Measurements from ENCODE around the gene SCO1.
A peak's percentile ranks its signal among the peaks of the same experiment; 100 is the strongest.

Gene SCO1

DNA sequence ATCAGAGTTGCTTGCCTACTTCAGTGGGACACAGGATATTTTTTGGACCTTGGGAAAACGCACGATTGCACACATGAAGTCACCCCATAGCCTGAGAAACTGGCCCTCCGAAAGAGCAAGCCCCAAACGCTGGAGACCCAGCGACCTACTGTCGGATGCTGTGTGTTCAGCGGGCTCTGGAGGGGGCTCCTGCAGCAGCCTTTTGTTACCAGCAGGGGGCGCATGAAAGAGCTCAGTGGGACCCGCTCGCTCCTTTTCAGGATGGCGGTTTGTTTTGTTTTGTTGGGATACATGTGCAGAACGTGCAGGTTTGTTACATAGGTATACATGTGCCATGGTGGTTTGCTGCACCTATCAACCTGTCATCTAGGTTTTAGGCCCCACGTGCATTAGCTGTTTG lies 68.6 kb downstream of the SCO1 start:
- H3K4me3 ChIP-seq (ENCODE audit: low read depth, low read length) = no peak overlapping the region
- DNase-seq (ENCODE audit: low read depth) = no peak
- TF ChIP-seq, protein P1, sequence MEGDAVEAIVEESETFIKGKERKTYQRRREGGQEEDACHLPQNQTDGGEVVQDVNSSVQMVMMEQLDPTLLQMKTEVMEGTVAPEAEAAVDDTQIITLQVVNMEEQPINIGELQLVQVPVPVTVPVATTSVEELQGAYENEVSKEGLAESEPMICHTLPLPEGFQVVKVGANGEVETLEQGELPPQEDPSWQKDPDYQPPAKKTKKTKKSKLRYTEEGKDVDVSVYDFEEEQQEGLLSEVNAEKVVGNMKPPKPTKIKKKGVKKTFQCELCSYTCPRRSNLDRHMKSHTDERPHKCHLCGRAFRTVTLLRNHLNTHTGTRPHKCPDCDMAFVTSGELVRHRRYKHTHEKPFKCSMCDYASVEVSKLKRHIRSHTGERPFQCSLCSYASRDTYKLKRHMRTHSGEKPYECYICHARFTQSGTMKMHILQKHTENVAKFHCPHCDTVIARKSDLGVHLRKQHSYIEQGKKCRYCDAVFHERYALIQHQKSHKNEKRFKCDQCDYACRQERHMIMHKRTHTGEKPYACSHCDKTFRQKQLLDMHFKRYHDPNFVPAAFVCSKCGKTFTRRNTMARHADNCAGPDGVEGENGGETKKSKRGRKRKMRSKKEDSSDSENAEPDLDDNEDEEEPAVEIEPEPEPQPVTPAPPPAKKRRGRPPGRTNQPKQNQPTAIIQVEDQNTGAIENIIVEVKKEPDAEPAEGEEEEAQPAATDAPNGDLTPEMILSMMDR (IDR thresholded peaks at IDR 0.05; ENCODE audit: insufficient read depth, low read depth, low read length, missing control alignments) = peak; percentile 29

DNA sequence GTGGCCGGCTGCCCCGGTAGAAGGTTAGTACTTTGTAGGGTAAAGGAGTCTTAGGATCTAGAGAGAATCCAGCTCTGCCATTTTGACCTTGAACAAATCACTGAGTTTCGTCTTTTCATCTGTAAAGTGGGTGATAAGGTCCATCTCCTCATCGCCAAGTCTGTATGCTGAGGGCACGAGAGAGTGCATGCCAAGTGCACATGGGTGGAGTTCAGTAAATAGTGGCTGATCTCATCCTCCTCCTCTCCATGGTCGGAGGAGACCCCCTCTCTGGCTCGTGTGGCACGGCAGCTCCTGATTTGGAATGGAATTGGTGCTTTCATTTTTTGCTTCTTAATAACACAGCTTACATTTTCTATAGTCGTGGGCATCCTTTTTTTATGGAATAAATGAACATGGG lies 70.9 kb downstream of the SCO1 start:
- no peak for DNase-seq (ENCODE audit: low read depth)
- TF ChIP-seq, protein P1 (IDR thresholded peaks at IDR 0.05; ENCODE audit: insufficient read depth, low read depth, low read length, missing control alignments) = no peak
- H3K4me3 ChIP-seq (ENCODE audit: low read depth, low read length) = no peak overlapping the region

DNA sequence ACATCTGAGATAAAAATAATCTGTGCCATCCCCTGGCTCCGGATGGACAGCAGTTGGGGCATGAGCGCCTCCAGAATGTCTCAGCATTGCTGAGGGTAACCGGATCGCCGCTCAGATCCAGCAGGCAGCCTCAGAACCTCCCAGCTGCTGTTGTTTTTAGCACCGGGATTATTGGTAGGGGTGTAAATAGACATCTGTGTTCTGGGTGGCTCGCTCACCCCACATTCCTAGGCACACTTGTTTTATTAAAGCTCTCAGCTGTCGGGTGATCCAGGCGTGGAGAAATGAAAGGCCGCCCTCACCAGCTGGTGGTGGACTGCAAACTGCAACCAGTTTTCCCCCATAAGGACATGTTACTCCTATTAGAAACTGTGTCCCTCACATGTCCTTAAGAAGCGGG lies 72.4 kb downstream of the SCO1 start:
- no peak overlapping the region for H3K4me3 ChIP-seq (ENCODE audit: low read depth, low read length)
- DNase-seq (ENCODE audit: low read depth) = no peak
- TF ChIP-seq, protein P1 (IDR thresholded peaks at IDR 0.05; ENCODE audit: insufficient read depth, low read depth, low read length, missing control alignments) = no peak

DNA sequence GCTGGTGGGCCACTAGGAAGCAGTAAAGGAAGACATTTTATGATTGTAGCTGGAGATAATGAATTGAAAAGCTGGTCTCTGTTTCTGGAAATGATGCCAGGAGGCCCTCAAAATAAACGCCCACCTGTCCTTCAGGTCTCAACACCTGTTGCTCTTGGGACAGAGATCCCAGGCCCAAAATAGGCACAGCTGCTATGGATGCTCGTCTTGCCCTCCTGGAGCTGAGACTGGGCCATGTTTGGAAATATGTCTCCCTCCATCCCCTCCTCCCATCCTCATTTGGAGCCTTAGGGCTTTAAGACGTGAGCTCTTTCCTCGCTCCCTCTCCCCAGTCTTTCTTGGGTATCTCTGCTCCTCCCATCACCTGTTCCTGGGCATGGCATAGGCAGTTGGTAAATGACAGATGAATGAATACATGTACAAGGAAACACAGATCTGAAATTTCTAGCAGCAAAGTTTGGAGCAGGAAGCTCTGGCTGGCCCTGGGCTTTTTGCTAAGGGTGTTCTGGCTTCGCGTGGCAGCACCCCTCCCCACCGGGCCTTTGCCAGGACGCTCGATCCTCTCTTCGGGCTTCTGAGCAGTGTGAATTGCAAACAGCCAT lies 73.5 kb downstream of the SCO1 start:
- TF ChIP-seq, protein P1 (IDR thresholded peaks at IDR 0.05; ENCODE audit: insufficient read depth, low read depth, low read length, missing control alignments) = no peak
- no peak for DNase-seq (ENCODE audit: low read depth)
- no peak overlapping the region for H3K4me3 ChIP-seq (ENCODE audit: low read depth, low read length)

DNA sequence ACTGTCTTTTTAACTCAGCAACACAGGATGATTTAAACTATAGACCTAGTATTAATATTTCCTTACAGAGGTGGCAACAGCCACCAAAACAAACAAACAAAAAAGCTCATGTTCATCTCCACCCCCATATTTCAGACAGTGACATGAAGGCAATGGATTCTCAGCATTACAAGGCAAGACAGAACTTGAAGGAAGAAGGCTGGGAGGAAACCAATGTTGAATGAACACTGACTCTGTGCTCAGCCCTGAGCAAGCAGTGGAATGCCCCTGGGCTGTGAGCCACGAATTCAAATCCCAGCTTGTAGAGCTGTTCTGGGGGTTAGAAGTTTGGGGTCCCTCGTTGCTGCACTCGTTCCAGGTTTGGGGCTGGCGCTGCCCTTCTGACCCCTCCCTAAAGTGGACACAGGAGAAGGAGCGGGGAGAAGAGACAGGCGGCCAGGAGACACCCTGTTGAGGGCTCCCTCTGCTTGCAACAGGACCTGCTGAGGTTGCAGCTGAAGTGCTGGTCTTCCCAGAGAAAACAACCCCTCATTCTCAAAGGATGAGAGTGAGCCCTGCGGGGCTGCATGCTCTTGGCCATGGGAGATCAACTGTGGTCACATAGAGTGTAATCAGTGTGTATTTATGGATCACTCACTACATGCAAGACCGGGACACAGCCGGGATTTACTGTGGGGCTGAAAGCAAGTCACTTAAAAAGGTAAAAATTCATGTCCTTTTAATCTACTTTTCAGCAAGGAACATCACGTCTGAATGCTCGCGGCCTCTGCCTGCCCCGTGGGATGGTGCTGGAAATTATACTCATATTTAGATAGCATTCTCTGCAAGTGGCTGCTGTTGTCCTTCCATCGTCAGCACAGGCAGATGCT lies 74.5 kb downstream of the SCO1 start:
- DNase-seq (ENCODE audit: low read depth) = no peak
- TF ChIP-seq, protein P1 (IDR thresholded peaks at IDR 0.05; ENCODE audit: insufficient read depth, low read depth, low read length, missing control alignments) = no peak
- H3K4me3 ChIP-seq (ENCODE audit: low read depth, low read length) = no peak overlapping the region

All from GM12865 (cell line).